K562 (cell line): ENCODE data around the gene GOLGA6D. TPM values are rescaled to one million over a fixed set of nuclear protein-coding genes. Genes with fewer than 3 reads are reported as not detected.
A peak's percentile ranks its signal among the peaks of the same experiment; 100 is the strongest.

Source experiments
- ATF7 ChIP-seq: fragments of 450-650 bp; IDR thresholded peaks from 2 replicates; pipeline ENCODE4 v1.7.1; 2014; ENCODE audit warnings: mild to moderate bottlenecking, moderate library complexity
- CAMTA2 ChIP-seq: fragments of 250-450 bp; sonication (Bioruptor Pico); conservative IDR thresholded peaks from 2 replicates; pipeline ENCODE4 v1.5.1; 2022
- CBFB ChIP-seq: sonication (generic); formaldehyde crosslinking; IDR thresholded peaks from 2 replicates; pipeline ENCODE4 v1.4.0; 2020; ENCODE audit warnings: mild to moderate bottlenecking, missing genetic modification reagents
- CBX8 ChIP-seq: fragments of 200-600 bp; sonication (generic); IDR thresholded peaks from 2 replicates; pipeline ENCODE4 v1.6.1; 2012; ENCODE audit warnings: borderline replicate concordance, mixed run types, low read depth, mild to moderate bottlenecking, moderate library complexity, mixed read lengths, low read length, control low read depth, inconsistent platforms; ENCODE audit not compliant: poor library complexity, severe bottlenecking; ENCODE audit errors: extremely low read depth
- DACH1 ChIP-seq: fragments of 450-650 bp; IDR thresholded peaks from 2 replicates; pipeline ENCODE4 v1.6.1; 2018; ENCODE audit not compliant: partially characterized antibody
- ETV5 ChIP-seq: sonication (generic); formaldehyde crosslinking; IDR thresholded peaks from 2 replicates; pipeline ENCODE4 v1.4.0; 2020; ENCODE audit warnings: low read depth, mild to moderate bottlenecking, missing genetic modification reagents
- HDAC1 ChIP-seq, 2 experiments: fragments of 450-650 bp; IDR thresholded peaks; 2 replicates each; pipeline ENCODE4 v1.6.1; 2016 to 2017; ENCODE audit warnings: inconsistent platforms in 1 of 2, mild to moderate bottlenecking in 1 of 2, moderate library complexity in 1 of 2
- HDAC2 ChIP-seq: fragments of 450-650 bp; IDR thresholded peaks from 2 replicates; pipeline ENCODE4 v1.6.1; 2016; ENCODE audit warnings: mild to moderate bottlenecking
- HDAC6 ChIP-seq: IDR thresholded peaks from 2 replicates; pipeline ENCODE4 v1.6.1; 2012; ENCODE audit warnings: low read depth, mild to moderate bottlenecking, control low read depth, inconsistent platforms, low read length, moderate library complexity
- KDM4B ChIP-seq, 2 experiments: fragments of 450-650 bp in 1 of 2; sonication (generic) in 1 of 2; IDR thresholded peaks; 2 replicates each; pipeline ENCODE4 v1.6.1; 2016 to 2017; ENCODE audit warnings: borderline replicate concordance in 2 of 2, antibody characterized with exemption in 1 of 2, low read depth in 1 of 2, mild to moderate bottlenecking in 1 of 2
- NKRF ChIP-seq: fragments of 450-650 bp; IDR thresholded peaks from 2 replicates; pipeline ENCODE4 v1.6.1; 2016; ENCODE audit warnings: borderline replicate concordance
- POLR2A ChIP-seq: fragments of 450-650 bp; conservative IDR thresholded peaks from 2 replicates; pipeline ENCODE4 v1.6.1; 2016
- RBFOX2 ChIP-seq: fragments of 200-400 bp; formaldehyde crosslinking; IDR thresholded peaks from 2 replicates; pipeline ENCODE4 v1.6.1; 2017; ENCODE audit warnings: low read depth, mild to moderate bottlenecking, low read length, moderate library complexity
- ZBTB40 ChIP-seq, 2 experiments: fragments of 450-650 bp in 1 of 2; sonication (generic) in 1 of 2; formaldehyde crosslinking in 1 of 2; IDR thresholded peaks; 2 replicates each; pipeline versions ENCODE4 v1.7.1 to v1.9.0; 2016 to 2022; ENCODE audit warnings: inconsistent platforms in 1 of 2, mild to moderate bottlenecking in 1 of 2, missing genetic modification reagents in 1 of 2
- ZNF121 ChIP-seq: sonication (generic); formaldehyde crosslinking; conservative IDR thresholded peaks from 2 replicates; pipeline ENCODE4 v1.8.0; 2022; ENCODE audit warnings: missing genetic modification reagents
- ZNF347 ChIP-seq: fragments of 450-650 bp; formaldehyde crosslinking; IDR thresholded peaks from 2 replicates; pipeline ENCODE4 v1.4.0; 2020; ENCODE audit warnings: low read depth, mild to moderate bottlenecking, moderate library complexity
- polyA plus RNA-seq, 8 experiments: library from polyadenylated mRNA; depleted of rRNA in 4 of 8; stranded (reverse) in 5 of 8; unstranded in 3 of 8; fragments of >200 nt; fragmentation: Nextera tagmentation in 2 of 8; fragmentation: Illumina TruSeq in 1 of 8; extraction: Ambion mirVana in 2 of 8; extraction: Trizol in 1 of 8; gene quantifications; 2 replicates each; pipeline versions ENCODE4 v1.2.1 to v1.2.3, GENCODE V29; 2011 to 2014; ENCODE audit warnings: inconsistent platforms in 1 of 8, missing spikeins in 1 of 8
- total RNA-seq, 7 experiments: library from RNA; depleted of rRNA in 6 of 7; stranded (reverse); fragments of >200 nt in 6 of 7; fragmentation: Illumina TruSeq in 2 of 7; extraction: Trizol in 2 of 7; gene quantifications; 2 replicates each; pipeline versions ENCODE4 v1.2.1 to v1.2.3, GENCODE V29; 2011 to 2021; ENCODE audit warnings: low replicate concordance in 1 of 7

Gene GOLGA6D
- total and polyA plus RNA-seq, 9 of the 15 experiments (the other 6 are each of a cell fraction or from before 2014, with no cell fraction given): not detected

GRCh38 chr15:75335705-75336355 lies 53.2 kb downstream of the GOLGA6D start, which contains the start of gene COMMD4 (continued):
- TF ChIP-seq RBFOX2: peak; percentile 87
- no peak for TF ChIP-seq ZNF121 (CRISPR knock-in tag)
- no peak for TF ChIP-seq CAMTA2 (CRISPR knock-in tag)
- TF ChIP-seq ATF7: peak; percentile 74
- no peak for TF ChIP-seq ZNF347 (CRISPR knock-in tag)
- TF ChIP-seq ZBTB40 (IDR thresholded peaks at IDR 0.05): peak; percentile 71; the same call in 1 of the 2 replicates
- TF ChIP-seq ZBTB40 (CRISPR knock-in tag; IDR thresholded peaks at IDR 0.05): no peak
- TF ChIP-seq POLR2A: peak; percentile 85
- peak in 1 of 2 experiments; percentile 89; a peak in 1 of 4 replicates for TF ChIP-seq KDM4B (IDR thresholded peaks at IDR 0.05; ENCODE audit: borderline replicate concordance in 2 of 2, low read depth in 1 of 2)
- TF ChIP-seq HDAC2: peak; percentile 87
- no peak for TF ChIP-seq HDAC6
- TF ChIP-seq CBX8: no peak
- TF ChIP-seq HDAC1 (IDR thresholded peaks at IDR 0.05): peak; percentile 53 to 98; a peak in 2 of 4 replicates
- TF ChIP-seq ETV5: peak; percentile 79
- peak; percentile 10 for TF ChIP-seq DACH1
- peak; percentile 98 for TF ChIP-seq NKRF
- TF ChIP-seq CBFB (CRISPR knock-in tag): no peak
